Measurements from ENCODE around the gene ZYX.

DNA sequence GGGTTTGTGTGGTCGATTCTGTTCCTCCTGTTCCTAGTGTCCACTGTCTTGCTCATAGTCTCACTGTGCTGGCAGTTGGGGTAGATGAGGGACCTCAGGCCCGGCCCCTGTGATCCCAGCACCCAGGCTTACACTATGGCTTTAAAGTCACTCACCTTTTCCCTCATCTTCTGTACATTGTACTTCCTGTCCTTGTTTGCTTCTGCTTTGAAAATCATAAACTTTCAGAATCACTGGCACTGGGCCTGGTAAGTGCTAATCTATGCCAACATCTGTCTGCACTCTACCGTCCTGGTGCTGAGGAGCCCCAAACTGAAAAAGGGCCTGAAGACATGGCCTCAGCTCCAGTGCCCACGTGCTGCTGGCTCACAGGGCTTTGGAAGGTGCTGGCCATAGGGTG is 56.4 kb downstream of the ZYX start:
- no peak for TF ChIP-seq POLR2A (IDR thresholded peaks at IDR 0.05; ENCODE audit: low read depth, low read length)
- no peak for TF ChIP-seq POLR2AphosphoS5 (IDR thresholded peaks at IDR 0.05; ENCODE audit: low read depth, low read length)

Data from GM12892 (cell line).